ENCODE data around the gene DOC2B. TPM values are rescaled to one million over a fixed set of nuclear protein-coding genes. Genes with fewer than 3 reads are reported as not detected.

The DOC2B gene
- total RNA-seq, 1 donor from 2014 or later, result 32.5 TPM

- no peak for ATAC-seq
Observed at GRCh38 chr17:161481-161880, 20.0 kb downstream of the DOC2B start.

- ATAC-seq, result no peak
Observed at GRCh38 chr17:160336-160735, 21.1 kb downstream of the DOC2B start.

- ATAC-seq, result no peak
Observed at GRCh38 chr17:159609-160008, 21.8 kb downstream of the DOC2B start.

- ATAC-seq, result no peak
Observed at GRCh38 chr17:158379-158778, 23.1 kb downstream of the DOC2B start.

GRCh38 chr17:157901-158300 is 23.5 kb downstream of the DOC2B start:
- no peak for ATAC-seq

- ATAC-seq, result no peak
Observed at GRCh38 chr17:156946-157345, 24.5 kb downstream of the DOC2B start.

GRCh38 chr17:156094-156621 is 25.3 kb downstream of the DOC2B start:
- no peak for ATAC-seq

GRCh38 chr17:155576-155975 is 25.9 kb downstream of the DOC2B start:
- ATAC-seq, result no peak

- no peak for ATAC-seq
Observed at GRCh38 chr17:153851-154250, 27.6 kb downstream of the DOC2B start.

- no peak for ATAC-seq
Observed at GRCh38 chr17:152860-153420, 28.5 kb downstream of the DOC2B start.

GRCh38 chr17:151886-152859 is 29.3 kb downstream of the DOC2B start:
- no peak for ATAC-seq

- ATAC-seq, result no peak
Observed at GRCh38 chr17:151004-151403, 30.4 kb downstream of the DOC2B start.

- ATAC-seq, result no peak
Observed at GRCh38 chr17:149897-150584, 31.4 kb downstream of the DOC2B start.

- no peak for ATAC-seq
Observed at GRCh38 chr17:149231-149630, 32.2 kb downstream of the DOC2B start.

- no peak for ATAC-seq
Observed at GRCh38 chr17:148757-149156, 32.7 kb downstream of the DOC2B start.

- ATAC-seq, result no peak
Observed at GRCh38 chr17:147796-148740, 33.4 kb downstream of the DOC2B start.

- no peak for ATAC-seq
Observed at GRCh38 chr17:146983-147761, 34.3 kb downstream of the DOC2B start.

GRCh38 chr17:146546-146945 is 34.9 kb downstream of the DOC2B start:
- no peak for ATAC-seq

GRCh38 chr17:145671-146541 is 35.5 kb downstream of the DOC2B start:
- ATAC-seq, result no peak
